Measurements from ENCODE around the gene DCUN1D5. TPM values are rescaled to one million over a fixed set of nuclear protein-coding genes. Genes with fewer than 3 reads are reported as not detected.
"Not testable (repeated sequence)": the region's sequence is repeated elsewhere in the genome, so short reads cannot be mapped to it uniquely, and the experiment has no call there.

DCUN1D5 gene
- total RNA-seq, 1 experiment from 2014 or later = 42.7 TPM

GRCh38 chr11:103035216-103035615 lies 56.7 kb downstream of the DCUN1D5 start:
- Histone ChIP-seq H3K4me3 (no peak overlapping the region), H3K36me3 (ENCODE audit: low read depth) (no peaks in the 10 kb centered on the region), H3K9me2 (ENCODE audit: insufficient read depth) (no peaks in the 10 kb centered on the region), H3F3A (ENCODE audit: insufficient read depth, low read depth) (no peaks in the 10 kb centered on the region), H3K27ac (no peak overlapping the region), H3K9me3 (ENCODE audit: insufficient read depth, low read depth) (no peaks in the 10 kb centered on the region), H3K4me1 (replicated peaks; ENCODE audit: insufficient read depth) (no peaks in the 10 kb centered on the region), H4K20me1 (ENCODE audit: insufficient read depth) (no peaks in the 10 kb centered on the region), H3K4me2 (no peak overlapping the region), H3K27me3 (ENCODE audit: insufficient read depth, low read depth) (no peaks in the 10 kb centered on the region), H3K79me2 (ENCODE audit: low read depth) (no peaks in the 10 kb centered on the region), H2AFZ (no peak overlapping the region)
- no peak for DNase-seq
- BruUV-seq (replicated peaks) = no TSS peak
- intact Hi-C loops (cut with micrococcal nuclease; ENCODE audit: unreplicated experiment) = loop anchor here (1.0 kb wide), 1 partner anchor 94 kb away; no protein-coding TSS in a partner anchor
- ChIA-PET POLR2A (ENCODE audit: unreplicated experiment) (interaction anchor here (0.6 kb wide), 1 partner anchor 320 kb away, joined by 4 read pairs; no protein-coding TSS in a partner anchor), CTCF (no interaction called here)
- TF ChIP-seq CTCF (conservative IDR thresholded peaks at IDR 0.05) (no peak), EZH2 (IDR thresholded peaks at IDR 0.05; ENCODE audit: low read depth) (no peak)

DNA sequence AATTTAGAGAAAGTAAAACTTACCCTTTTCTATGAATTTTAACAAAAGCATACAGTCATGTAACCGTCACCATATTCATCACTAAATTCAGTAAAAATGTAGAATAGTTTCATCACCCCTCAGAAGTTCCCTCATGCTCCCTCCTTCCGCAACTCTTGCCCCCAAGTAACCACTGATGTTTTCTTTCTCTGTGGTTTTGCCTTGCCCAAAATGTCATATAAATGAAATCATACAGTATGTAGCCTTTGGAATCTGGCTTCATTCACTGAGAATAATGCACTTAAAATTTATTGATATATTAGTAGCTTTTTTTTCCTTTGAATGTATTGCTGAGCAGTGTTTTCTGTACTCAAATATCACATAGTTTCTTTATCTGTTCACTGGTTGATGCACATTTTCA lies 60.1 kb downstream of the DCUN1D5 start:
- Histone ChIP-seq H3F3A (ENCODE audit: insufficient read depth, low read depth) (no peaks in the 10 kb centered on the region), H3K9me2 (ENCODE audit: insufficient read depth) (no peaks in the 10 kb centered on the region; the same call in 1 of the 2 replicates), H3K4me3 (no peak overlapping the region), H3K79me2 (ENCODE audit: low read depth) (no peaks in the 10 kb centered on the region), H3K27me3 (ENCODE audit: insufficient read depth, low read depth) (no peaks in the 10 kb centered on the region), H3K9me3 (ENCODE audit: insufficient read depth, low read depth) (no peaks in the 10 kb centered on the region), H3K4me1 (replicated peaks; ENCODE audit: insufficient read depth) (no peaks in the 10 kb centered on the region), H2AFZ (no peak overlapping the region), H3K27ac (no peak overlapping the region), H3K4me2 (no peak overlapping the region), H4K20me1 (ENCODE audit: insufficient read depth) (no peaks in the 10 kb centered on the region), H3K36me3 (ENCODE audit: low read depth) (no peaks in the 10 kb centered on the region)
- ChIA-PET POLR2A (ENCODE audit: unreplicated experiment) (no interaction called here), CTCF (interaction anchor here (0.6 kb wide), 1 partner anchor 11 kb away, joined by 3 read pairs; no protein-coding TSS in a partner anchor)
- BruUV-seq (replicated peaks) = no TSS peak
- DNase-seq = no peak
- TF ChIP-seq EZH2 (IDR thresholded peaks at IDR 0.05; ENCODE audit: low read depth) = no peak
- TF ChIP-seq CTCF (conservative IDR thresholded peaks at IDR 0.05) = no peak
- intact Hi-C loops (cut with micrococcal nuclease; ENCODE audit: unreplicated experiment) = no loop called here

DNA sequence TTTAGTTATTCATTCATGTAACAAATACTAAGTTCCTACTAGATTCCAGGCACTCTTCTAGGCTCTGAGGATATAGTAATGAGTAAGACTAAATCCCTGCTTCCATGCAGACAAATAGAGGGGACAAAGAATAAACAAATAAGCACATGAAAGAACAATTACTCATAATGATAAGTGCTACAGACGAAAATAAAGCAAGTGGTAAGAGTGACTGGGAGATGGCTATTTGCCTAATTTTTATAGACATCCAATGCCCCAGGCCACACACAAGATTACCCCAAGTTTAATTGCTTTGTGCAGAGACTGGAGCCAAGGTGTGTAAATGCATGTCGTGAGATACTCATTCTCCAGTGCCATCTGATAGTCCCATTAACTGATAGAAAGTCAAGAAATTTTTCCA lies 62.6 kb downstream of the DCUN1D5 start:
- intact Hi-C loops (cut with micrococcal nuclease; ENCODE audit: unreplicated experiment) = no loop called here
- POLR2A ChIA-PET (ENCODE audit: unreplicated experiment) = no interaction called here
- H3K9me2 ChIP-seq (ENCODE audit: insufficient read depth) = no peaks in the 10 kb centered on the region; the same call in 1 of the 2 replicates

GRCh38 chr11:103028304-103029020 lies 63.5 kb downstream of the DCUN1D5 start:
- intact Hi-C loops (cut with micrococcal nuclease; ENCODE audit: unreplicated experiment); POLR2A ChIA-PET (ENCODE audit: unreplicated experiment): not testable (repeated sequence)

More for the DNA sequence above, 62.6 kb downstream of the DCUN1D5 start:
- no peaks in the 10 kb centered on the region for H3K4me1 ChIP-seq (replicated peaks; ENCODE audit: insufficient read depth)
- no peaks in the 10 kb centered on the region for H3K27me3 ChIP-seq (ENCODE audit: insufficient read depth, low read depth)
- H3F3A ChIP-seq (ENCODE audit: insufficient read depth, low read depth) = no peaks in the 10 kb centered on the region
- no peak overlapping the region for H3K27ac ChIP-seq
- no peaks in the 10 kb centered on the region for H3K9me3 ChIP-seq (ENCODE audit: insufficient read depth, low read depth)
- H3K4me3 ChIP-seq = no peak overlapping the region
- H3K4me2 ChIP-seq = no peak overlapping the region
- DNase-seq = no peak
- no TSS peak for BruUV-seq (replicated peaks)
- no peak overlapping the region for H2AFZ ChIP-seq
- H3K36me3 ChIP-seq (ENCODE audit: low read depth) = no peaks in the 10 kb centered on the region
- TF ChIP-seq EZH2 (IDR thresholded peaks at IDR 0.05; ENCODE audit: low read depth) (no peak), CTCF (conservative IDR thresholded peaks at IDR 0.05) (no peak)
- H3K79me2 ChIP-seq (ENCODE audit: low read depth) = no peaks in the 10 kb centered on the region
- CTCF ChIA-PET = no interaction called here
- H4K20me1 ChIP-seq (ENCODE audit: insufficient read depth) = no peaks in the 10 kb centered on the region

More at GRCh38 chr11:103028304-103029020, 63.5 kb downstream of the DCUN1D5 start:
- H3K79me2 ChIP-seq (ENCODE audit: low read depth); DNase-seq; H3F3A ChIP-seq (ENCODE audit: insufficient read depth, low read depth); CTCF ChIA-PET; H4K20me1 ChIP-seq (ENCODE audit: insufficient read depth); H3K27me3 ChIP-seq (ENCODE audit: insufficient read depth, low read depth); H3K4me1 ChIP-seq (replicated peaks; ENCODE audit: insufficient read depth); BruUV-seq (replicated peaks); H3K9me2 ChIP-seq (ENCODE audit: insufficient read depth); H3K9me3 ChIP-seq (ENCODE audit: insufficient read depth, low read depth); H3K4me3 ChIP-seq; H3K27ac ChIP-seq; H3K36me3 ChIP-seq (ENCODE audit: low read depth); H2AFZ ChIP-seq; H3K4me2 ChIP-seq: not testable (repeated sequence)

Data from PC-9 (cell line).